ENCODE data around the gene NDUFS6.

DNA sequence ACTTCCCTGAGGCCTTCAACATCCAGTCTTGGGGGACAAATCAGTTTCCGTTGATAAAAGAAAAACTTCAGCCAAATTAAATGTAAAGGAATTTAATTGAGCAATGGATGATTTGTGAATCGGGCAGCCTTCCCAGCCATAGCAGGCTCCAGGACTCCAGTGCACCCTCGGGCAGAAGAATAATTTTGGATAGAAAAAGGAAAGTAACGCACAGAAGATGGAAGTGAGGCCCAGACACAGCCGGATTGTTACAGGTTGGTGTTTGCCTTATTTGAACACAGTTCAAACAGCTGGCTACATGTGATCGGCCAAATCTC lies 20.6 kb upstream of the NDUFS6 start:
- TF ChIP-seq, protein P1, sequence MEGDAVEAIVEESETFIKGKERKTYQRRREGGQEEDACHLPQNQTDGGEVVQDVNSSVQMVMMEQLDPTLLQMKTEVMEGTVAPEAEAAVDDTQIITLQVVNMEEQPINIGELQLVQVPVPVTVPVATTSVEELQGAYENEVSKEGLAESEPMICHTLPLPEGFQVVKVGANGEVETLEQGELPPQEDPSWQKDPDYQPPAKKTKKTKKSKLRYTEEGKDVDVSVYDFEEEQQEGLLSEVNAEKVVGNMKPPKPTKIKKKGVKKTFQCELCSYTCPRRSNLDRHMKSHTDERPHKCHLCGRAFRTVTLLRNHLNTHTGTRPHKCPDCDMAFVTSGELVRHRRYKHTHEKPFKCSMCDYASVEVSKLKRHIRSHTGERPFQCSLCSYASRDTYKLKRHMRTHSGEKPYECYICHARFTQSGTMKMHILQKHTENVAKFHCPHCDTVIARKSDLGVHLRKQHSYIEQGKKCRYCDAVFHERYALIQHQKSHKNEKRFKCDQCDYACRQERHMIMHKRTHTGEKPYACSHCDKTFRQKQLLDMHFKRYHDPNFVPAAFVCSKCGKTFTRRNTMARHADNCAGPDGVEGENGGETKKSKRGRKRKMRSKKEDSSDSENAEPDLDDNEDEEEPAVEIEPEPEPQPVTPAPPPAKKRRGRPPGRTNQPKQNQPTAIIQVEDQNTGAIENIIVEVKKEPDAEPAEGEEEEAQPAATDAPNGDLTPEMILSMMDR (IDR thresholded peaks at IDR 0.05): no peak
- no peak for TF ChIP-seq POLR2A (IDR thresholded peaks at IDR 0.05)
- TF ChIP-seq POLR2AphosphoS5 (IDR thresholded peaks at IDR 0.05): no peak
- TF ChIP-seq EP300 (IDR thresholded peaks at IDR 0.05): no peak
